Ovary (tissue), 9 donors: ENCODE measurements around the gene FNIP1. TPM values are rescaled to one million over a fixed set of nuclear protein-coding genes. Genes with fewer than 3 reads are reported as not detected.
"Not testable (repeated sequence)": the region's sequence is repeated elsewhere in the genome, so short reads cannot be mapped to it uniquely, and the experiment has no call there.

ENCODE experiments used
- DNase-seq, 5 donors: peaks; one replicate each; pipeline ENCODE4 v3.0.0-alpha.2; 2019 to 2020
- H3K27ac ChIP-seq, 2 donors: fragments of 200-600 bp; one replicate each; pipeline versions ENCODE4 v1.5.1 to v1.8.0; 2019 to 2022
- H3K27me3 ChIP-seq: fragments of 200-600 bp; one replicate; pipeline ENCODE4 v1.8.0; 2022
- H3K36me3 ChIP-seq: fragments of 200-600 bp; sonication (generic); one replicate; pipeline ENCODE4 v1.5.1; 2019
- H3K4me1 ChIP-seq: one replicate; pipeline ENCODE4 v1.8.1; 2013; ENCODE audit warnings: mild to moderate bottlenecking, moderate library complexity; ENCODE audit not compliant: insufficient read depth
- H3K4me3 ChIP-seq: fragments of 200-600 bp; sonication (generic); one replicate; pipeline ENCODE4 v1.5.1; 2017
- H3K9me3 ChIP-seq, 2 donors: fragments of 200-600 bp in 1 of 2; sonication (generic) in 1 of 2; one replicate each; pipeline versions ENCODE4 v1.5.1 to v1.8.1; 2013 to 2019; ENCODE audit warnings: mild to moderate bottlenecking in 1 of 2, moderate library complexity in 1 of 2
- EP300 ChIP-seq: sonication (generic); formaldehyde crosslinking; IDR thresholded peaks from one replicate; pipeline ENCODE4 v1.6.1; 2017; ENCODE audit warnings: antibody characterized with exemption
- POLR2A ChIP-seq: fragments of 450-650 bp; IDR thresholded peaks from one replicate; pipeline ENCODE4 v1.6.1; 2017; ENCODE audit warnings: antibody characterized with exemption, mild to moderate bottlenecking, moderate library complexity
- WGBS, 3 donors: extraction: QIAGEN DNeasy Blood & Tissue Kit in 1 of 3; methylation state at CpG; one replicate each; pipeline versions ENCODE4 v1.1.5 to v1.1.7; 2013 to 2017; 5-methylcytosine and 5-hydroxymethylcytosine counted together
- intact Hi-C, 4 donors: fragments of 100-400 bp; cut with DNase I; formaldehyde crosslinking; loops; one replicate each; pipeline versions ENCODE4 v1.11.0 to v1.15.1; 2022 to 2023
- polyA plus RNA-seq, 2 donors: library from polyadenylated mRNA; stranded (reverse); fragments of 200-250 nt in 1 of 2; fragments of 350-450 nt in 1 of 2; fragmentation: Illumina TruSeq in 1 of 2; extraction: RNeasy Lipid Tissue Mini Kit (QIAGEN cat#74804) in 1 of 2; gene quantifications; one replicate each; pipeline ENCODE4 v1.2.3, GENCODE V29; 2013 to 2014
- total RNA-seq, 7 donors: library from RNA; depleted of rRNA in 2 of 7; stranded (reverse); fragments of >200 nt in 2 of 7; fragmentation: NEBNext Ultra II Directional in 3 of 7; extraction: Animal tissue kit (Norgen Biotek cat#: 25700) in 3 of 7; gene quantifications; one replicate each; pipeline versions ENCODE4 v1.1.0 to v1.2.4, GENCODE V29; 2016 to 2023
- TF ChIP-seq, protein P1 (sequence below), 3 donors: fragments of 450-650 bp in 2 of 3; fragments of 200-600 bp in 1 of 3; IDR thresholded peaks; one replicate each; pipeline versions ENCODE4 v1.5.1 to v1.8.0; 2016 to 2022; ENCODE audit warnings: antibody characterized with exemption in 3 of 3, mild to moderate bottlenecking in 1 of 3
- donor health status: DM: no; HTN: no; CAD: no; lungs with moderate emphysema.
- donor health status: DM: no; HTN: no; CAD: no.
- donor health status: Bipolar disorder and iron deficiency.
- donor health status: DM: yes; HTN: yes; CAD: no.
- donor health status: DM: no; HTN: no; CAD: no.
- donor health status: DM: yes; HTN: yes; CAD: no.

FNIP1 gene
- total and polyA plus RNA-seq, 9 donors = 7.2 to 52.7 (median 39.4) TPM

- Histone ChIP-seq H3K27ac (no peak overlapping the region), H3K27me3 (no peaks in the 10 kb centered on the region), H3K9me3 (no peaks in the 10 kb centered on the region), H3K4me3 (no peak overlapping the region), H3K4me1 (peaks cover 3% of the 10 kb centered on the region), H3K36me3 (no peaks in the 10 kb centered on the region)
- TF ChIP-seq, protein P1, sequence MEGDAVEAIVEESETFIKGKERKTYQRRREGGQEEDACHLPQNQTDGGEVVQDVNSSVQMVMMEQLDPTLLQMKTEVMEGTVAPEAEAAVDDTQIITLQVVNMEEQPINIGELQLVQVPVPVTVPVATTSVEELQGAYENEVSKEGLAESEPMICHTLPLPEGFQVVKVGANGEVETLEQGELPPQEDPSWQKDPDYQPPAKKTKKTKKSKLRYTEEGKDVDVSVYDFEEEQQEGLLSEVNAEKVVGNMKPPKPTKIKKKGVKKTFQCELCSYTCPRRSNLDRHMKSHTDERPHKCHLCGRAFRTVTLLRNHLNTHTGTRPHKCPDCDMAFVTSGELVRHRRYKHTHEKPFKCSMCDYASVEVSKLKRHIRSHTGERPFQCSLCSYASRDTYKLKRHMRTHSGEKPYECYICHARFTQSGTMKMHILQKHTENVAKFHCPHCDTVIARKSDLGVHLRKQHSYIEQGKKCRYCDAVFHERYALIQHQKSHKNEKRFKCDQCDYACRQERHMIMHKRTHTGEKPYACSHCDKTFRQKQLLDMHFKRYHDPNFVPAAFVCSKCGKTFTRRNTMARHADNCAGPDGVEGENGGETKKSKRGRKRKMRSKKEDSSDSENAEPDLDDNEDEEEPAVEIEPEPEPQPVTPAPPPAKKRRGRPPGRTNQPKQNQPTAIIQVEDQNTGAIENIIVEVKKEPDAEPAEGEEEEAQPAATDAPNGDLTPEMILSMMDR (IDR thresholded peaks at IDR 0.05) = no peak
- TF ChIP-seq POLR2A (no peak), EP300 (no peak)
- DNase-seq = no peak
- WGBS, 3 donors = 80 to 84% (median 80%) methylated on average over 2 of the region's 2 CpGs
- intact Hi-C loops = no loop called here
Observed at GRCh38 chr5:131622633-131623032, 174.2 kb downstream of the FNIP1 start.

DNA sequence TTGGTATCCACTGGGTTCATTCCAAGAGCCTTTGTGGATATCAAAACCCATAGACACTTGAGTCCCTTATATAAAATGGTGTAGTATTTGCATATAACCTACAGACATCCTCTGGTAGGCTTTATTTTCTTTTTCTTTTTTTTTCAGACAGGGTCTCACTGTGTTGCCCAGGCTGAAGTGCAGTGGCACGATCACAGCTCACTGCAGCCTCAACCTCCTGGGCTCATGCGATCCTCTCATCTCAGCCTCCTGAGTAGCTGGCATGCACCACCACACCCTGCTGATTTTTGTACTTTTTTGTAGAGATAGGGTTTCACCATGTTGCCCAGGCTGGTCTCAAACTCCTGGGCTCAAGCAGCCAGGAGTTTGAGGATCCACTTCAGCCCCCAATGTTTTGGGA lies 175.7 kb downstream of the FNIP1 start:
- H3K4me3 ChIP-seq, H3K9me3 ChIP-seq, H3K36me3 ChIP-seq, H3K27ac ChIP-seq, DNase-seq, H3K4me1 ChIP-seq, H3K27me3 ChIP-seq, intact Hi-C loops: not testable (repeated sequence)
- WGBS, 3 donors = 96 to 99% (median 98%) methylated on average over 2 of the region's 2 CpGs

DNA sequence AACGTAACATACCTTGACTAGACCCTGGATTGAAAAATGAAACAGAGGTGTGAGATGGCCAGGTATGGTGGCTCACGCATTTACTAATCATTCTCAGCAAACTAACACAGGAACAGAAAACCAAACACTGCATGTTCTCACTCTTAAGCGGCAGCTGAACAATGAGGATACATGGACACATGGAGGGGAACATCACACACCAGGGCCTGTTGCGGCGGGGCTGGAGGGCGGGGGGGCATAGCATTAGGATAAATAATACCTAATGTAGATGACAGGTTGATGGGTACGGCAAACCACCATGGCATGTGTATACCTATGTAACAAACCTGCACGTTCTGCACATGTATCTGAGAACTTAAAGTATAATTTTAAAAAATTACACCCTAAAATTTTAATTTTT lies 177.7 kb downstream of the FNIP1 start:
- H3K4me3 ChIP-seq = no peak overlapping the region
- no peak overlapping the region for H3K27ac ChIP-seq
- 81 to 92% (median 87%) methylated on average over 8 of the region's 8 CpGs for WGBS, 3 donors
- intact Hi-C loops = no loop called here
- H3K4me1 ChIP-seq = peaks cover 3% of the 10 kb centered on the region
- no peak for TF ChIP-seq EP300
- TF ChIP-seq, protein P1 (IDR thresholded peaks at IDR 0.05) = no peak
- TF ChIP-seq POLR2A = no peak
- no peaks in the 10 kb centered on the region for H3K36me3 ChIP-seq
- no peaks in the 10 kb centered on the region for H3K27me3 ChIP-seq
- H3K9me3 ChIP-seq = no peaks in the 10 kb centered on the region
- no peak for DNase-seq

GRCh38 chr5:131617140-131617822 lies 179.5 kb downstream of the FNIP1 start:
- no peak for DNase-seq
- no peak overlapping the region for H3K27ac ChIP-seq
- intact Hi-C loops = no loop called here
- WGBS, 3 donors = 70 to 76% (median 72%) methylated on average over 11 of the region's 11 CpGs
- no peaks in the 10 kb centered on the region for H3K9me3 ChIP-seq
- H3K4me3 ChIP-seq = no peak overlapping the region
- peaks cover 3% of the 10 kb centered on the region for H3K4me1 ChIP-seq
- no peak for TF ChIP-seq EP300
- TF ChIP-seq, protein P1 (IDR thresholded peaks at IDR 0.05) = no peak
- TF ChIP-seq POLR2A = no peak
- no peaks in the 10 kb centered on the region for H3K27me3 ChIP-seq
- H3K36me3 ChIP-seq = no peaks in the 10 kb centered on the region

- intact Hi-C loops = no loop called here
- no peak for DNase-seq
- Histone ChIP-seq H3K36me3 (no peaks in the 10 kb centered on the region), H3K27ac (no peak overlapping the region), H3K27me3 (no peaks in the 10 kb centered on the region), H3K9me3 (no peaks in the 10 kb centered on the region), H3K4me3 (no peak overlapping the region), H3K4me1 (peaks cover 3% of the 10 kb centered on the region)
- TF ChIP-seq, protein P1 (IDR thresholded peaks at IDR 0.05) = no peak
- TF ChIP-seq POLR2A (no peak), EP300 (no peak)
- 91 to 99% (median 94%) methylated on average over 2 of the region's 2 CpGs for WGBS, 3 donors
Observed at GRCh38 chr5:131615957-131616356, 180.9 kb downstream of the FNIP1 start.
